Stimulated activated CD8-positive, alpha-beta memory T cell treated with anti-CD3 and anti-CD28 coated beads, Interleukin-7, amount 100 ng/mL, for 24 hours (primary cell): ENCODE data around the gene BSG.
"Not testable (repeated sequence)": the region's sequence is repeated elsewhere in the genome, so short reads cannot be mapped to it uniquely, and the experiment has no call there.

ENCODE experiments used
- DNase-seq: peaks from one replicate; pipeline ENCODE4 v3.0.0-alpha.2; 2020; ENCODE audit warnings: low read depth

Gene BSG

GRCh38 chr19:620166-620862 lies 47.9 kb downstream of the BSG start:
- DNase-seq: no peak

- DNase-seq: not testable (repeated sequence)
These were observed 48.8 kb downstream of the BSG start for GRCh38 chr19:621191-621590.

GRCh38 chr19:621819-622218 lies 49.4 kb downstream of the BSG start:
- DNase-seq: no peak

- DNase-seq: no peak
These were observed 50.3 kb downstream of the BSG start for GRCh38 chr19:622666-623065.

GRCh38 chr19:623175-623916 lies 51.0 kb downstream of the BSG start:
- DNase-seq: no peak

GRCh38 chr19:623974-624373 lies 51.6 kb downstream of the BSG start:
- no peak for DNase-seq

GRCh38 chr19:624433-625109 lies 52.2 kb downstream of the BSG start:
- no peak for DNase-seq

GRCh38 chr19:625257-625656 lies 52.9 kb downstream of the BSG start:
- no peak for DNase-seq

GRCh38 chr19:626566-626965 lies 54.2 kb downstream of the BSG start:
- DNase-seq: not testable (repeated sequence)

- no peak for DNase-seq
These were observed 55.8 kb downstream of the BSG start for GRCh38 chr19:628168-628567.

GRCh38 chr19:629515-629914 lies 57.1 kb downstream of the BSG start:
- DNase-seq: not testable (repeated sequence)

GRCh38 chr19:629961-630714 lies 57.7 kb downstream of the BSG start:
- DNase-seq: no peak

- DNase-seq: no peak
These were observed 60.2 kb downstream of the BSG start for GRCh38 chr19:632579-633067.
